NCI-H460 (cell line): ENCODE results near the gene SIRT3. TPM values are rescaled to one million over a fixed set of nuclear protein-coding genes. Genes with fewer than 3 reads are reported as not detected.
"Not testable (repeated sequence)": the region's sequence is repeated elsewhere in the genome, so short reads cannot be mapped to it uniquely, and the experiment has no call there.

Experiments
- DNase-seq: peaks from one replicate; pipeline ENCODE4 v3.0.0-alpha.2; 2016; ENCODE audit warnings: low read depth; ENCODE audit errors: extremely low read depth
- total RNA-seq: library from RNA; depleted of rRNA; stranded (reverse); fragments of >200 nt; shearing (Covaris generic); gene quantifications from 2 replicates; pipeline ENCODE4 v1.2.3, GENCODE V29; 2014

Gene SIRT3
- total RNA-seq, 1 experiment from 2014 or later: 11.0 TPM

GRCh38 chr11:244376-244775 is 8.2 kb upstream of the SIRT3 start:
- DNase-seq: no peak

DNA sequence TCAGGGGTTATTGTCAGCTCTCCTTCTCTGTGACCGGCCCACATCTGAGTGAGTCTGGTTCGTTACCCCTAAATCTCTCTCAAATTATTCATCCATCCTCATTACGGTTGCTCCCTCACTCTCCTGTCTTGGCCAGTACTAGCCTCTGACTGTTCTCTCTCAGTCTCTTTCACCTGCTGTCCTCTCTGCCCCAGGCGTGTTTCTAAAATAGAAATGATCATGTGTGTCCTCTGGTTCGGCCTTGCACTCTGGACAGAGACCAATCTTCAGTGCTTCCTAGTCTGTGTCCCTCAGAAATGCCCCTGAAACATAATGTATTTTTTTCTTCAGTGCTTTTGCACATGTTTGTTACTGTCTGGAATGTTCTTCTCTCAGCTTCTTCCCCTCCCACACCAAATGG is 5.5 kb upstream of the SIRT3 start:
- DNase-seq: no peak

DNA sequence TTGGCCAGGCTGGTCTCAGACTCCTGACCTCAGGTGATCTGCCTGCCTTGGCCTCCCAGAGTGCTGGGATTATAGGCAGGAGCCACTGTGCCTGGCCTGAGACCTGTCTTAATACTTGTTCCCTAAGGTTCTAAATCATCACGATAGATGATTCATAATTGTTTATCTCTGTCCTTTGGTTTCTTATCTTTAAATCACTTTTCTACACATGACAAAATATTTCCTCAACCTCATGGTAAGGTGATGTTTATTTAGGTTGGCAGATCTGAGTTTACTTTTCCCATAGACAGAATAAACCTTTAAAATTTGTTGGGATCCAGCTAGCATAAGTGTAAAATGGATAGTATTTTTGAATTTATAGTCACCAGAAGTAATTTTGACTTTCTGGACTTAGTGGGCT is 4.2 kb upstream of the SIRT3 start:
- DNase-seq: no peak

GRCh38 chr11:238346-238745 is 2.2 kb upstream of the SIRT3 start:
- not testable (repeated sequence) for DNase-seq

DNA sequence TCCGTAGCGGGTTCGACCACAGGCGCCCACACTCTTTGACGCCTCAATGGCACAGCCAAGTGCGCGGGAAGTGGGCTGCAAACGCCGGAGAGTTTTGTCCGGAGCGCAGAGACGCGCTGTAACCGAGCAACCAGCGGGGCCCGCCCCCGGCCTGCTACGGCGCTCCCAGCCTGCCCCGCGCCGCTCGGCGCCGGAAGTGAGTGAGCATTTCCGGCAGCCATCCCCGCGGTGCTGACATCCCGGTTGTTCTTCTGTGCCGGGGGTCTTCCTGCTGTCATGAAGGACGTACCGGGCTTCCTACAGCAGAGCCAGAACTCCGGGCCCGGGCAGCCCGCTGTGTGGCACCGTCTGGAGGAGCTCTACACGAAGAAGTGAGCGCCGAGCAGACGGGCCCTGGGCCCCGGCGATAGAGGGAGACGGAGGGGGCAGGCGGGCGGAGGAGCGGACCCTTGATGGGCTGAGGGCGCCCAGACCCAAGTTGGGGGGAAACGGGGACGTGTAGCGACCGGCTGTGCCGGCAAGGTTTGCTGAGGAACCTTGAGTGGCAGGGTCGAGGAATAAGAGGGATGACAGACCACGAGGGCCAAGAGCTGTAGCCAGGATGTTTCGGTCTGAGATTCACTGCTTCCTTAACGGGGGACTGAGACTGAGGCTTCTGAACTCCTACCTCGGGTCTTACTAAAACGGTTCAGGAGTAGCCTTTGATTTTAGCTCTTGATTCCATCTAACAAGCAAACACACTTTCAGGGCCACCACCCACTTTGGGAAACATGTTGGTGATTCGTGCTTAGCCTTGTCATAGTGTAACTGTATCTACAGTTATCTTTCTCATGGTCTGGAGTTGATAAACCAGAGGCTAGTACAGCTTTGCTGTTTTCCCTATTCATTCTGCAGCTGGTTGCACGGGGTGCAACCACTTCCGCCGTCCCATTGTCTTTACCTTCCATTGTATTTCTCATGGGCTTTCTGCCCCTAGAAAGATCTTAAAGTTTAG is 929 bp upstream of the SIRT3 start, which contains the start of gene PSMD13:
Gene PSMD13, plus strand, starts transcription at position 203 of the 994 bp plus-strand sequence. Its CDS starts 74 bp downstream, at position 277.
- peak; percentile 58 for DNase-seq

GRCh38 chr11:235609-235996 is 539 bp downstream of the SIRT3 start:
- no peak for DNase-seq

DNA sequence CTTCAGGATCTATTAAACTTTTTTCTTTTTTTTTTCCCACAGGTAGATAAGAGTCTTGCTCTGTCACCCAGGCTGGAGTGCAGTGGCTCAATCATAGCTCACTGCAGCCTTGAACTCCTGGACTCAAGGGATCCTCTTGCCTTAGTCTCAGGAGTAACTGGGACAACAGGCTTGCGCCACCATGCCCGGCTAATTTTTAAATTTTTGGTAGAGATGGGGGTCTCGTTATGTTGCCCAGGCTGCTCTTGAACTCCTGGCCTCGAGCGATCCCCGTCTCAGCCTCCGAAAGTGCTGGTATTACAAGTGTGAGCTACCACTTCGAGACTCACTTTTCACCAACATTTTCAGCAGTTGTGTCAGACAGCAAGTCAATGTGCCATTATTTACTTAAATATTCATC is 962 bp downstream of the SIRT3 start:
- no peak for DNase-seq

GRCh38 chr11:232783-233565 is 3.2 kb downstream of the SIRT3 start:
- no peak for DNase-seq

- DNase-seq: no peak
These were observed 5.7 kb downstream of the SIRT3 start for GRCh38 chr11:230431-230830.

GRCh38 chr11:227824-228379 is 8.2 kb downstream of the SIRT3 start:
- DNase-seq: no peak

DNA sequence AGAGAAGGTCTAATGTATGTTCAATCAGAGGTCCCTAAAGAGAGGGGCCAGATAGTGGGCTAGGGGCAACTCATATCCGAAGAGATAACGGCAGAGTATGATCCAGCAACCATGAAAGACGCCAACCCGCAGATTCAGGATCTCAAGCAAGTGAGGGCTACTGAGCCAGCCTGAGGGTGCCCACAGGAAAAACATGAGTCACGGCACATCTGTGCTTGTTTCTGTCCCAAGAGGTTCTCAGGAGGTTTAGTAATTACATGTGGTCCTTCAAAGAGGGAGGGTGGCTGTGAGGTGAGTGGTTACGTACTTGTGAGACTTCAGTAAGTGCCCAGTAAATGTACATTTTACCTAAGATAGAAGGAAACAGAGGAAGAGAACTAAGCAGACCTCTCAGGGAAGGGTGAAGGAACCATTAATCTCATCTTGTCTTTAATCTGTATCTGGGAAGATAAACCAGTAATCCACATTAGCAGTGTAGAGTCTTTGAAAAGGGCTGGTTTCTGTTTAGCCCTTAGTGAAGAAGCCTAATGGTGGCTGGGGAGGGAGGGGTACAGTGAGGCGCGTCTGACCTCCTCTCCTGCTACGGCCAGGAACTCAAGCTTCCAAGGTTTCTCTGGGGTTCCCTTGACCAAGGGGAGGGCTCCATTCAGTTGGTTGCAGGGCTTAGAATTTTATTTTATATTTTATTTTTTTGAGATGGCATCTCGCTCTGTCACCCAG is 10.2 kb downstream of the SIRT3 start:
- DNase-seq: no peak

DNA sequence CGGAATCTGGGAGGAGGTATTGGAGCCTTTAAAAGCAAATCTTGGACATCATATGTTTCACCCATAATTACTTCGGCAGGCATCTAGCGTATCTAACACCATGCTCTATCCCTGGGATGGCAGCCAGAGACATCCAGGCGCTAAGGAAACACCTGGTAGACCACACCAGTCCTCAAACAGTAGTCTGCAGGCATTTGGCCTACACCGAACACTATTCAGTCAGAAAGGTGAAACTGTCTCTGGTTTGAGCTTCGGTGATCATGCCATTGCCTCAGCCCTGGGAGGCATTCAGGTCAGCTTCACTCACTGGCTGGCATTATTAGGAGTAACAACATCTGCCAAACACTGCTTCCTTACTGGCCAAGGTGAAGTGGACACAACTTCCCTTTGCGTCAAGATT is 11.7 kb downstream of the SIRT3 start:
- DNase-seq: no peak

DNA sequence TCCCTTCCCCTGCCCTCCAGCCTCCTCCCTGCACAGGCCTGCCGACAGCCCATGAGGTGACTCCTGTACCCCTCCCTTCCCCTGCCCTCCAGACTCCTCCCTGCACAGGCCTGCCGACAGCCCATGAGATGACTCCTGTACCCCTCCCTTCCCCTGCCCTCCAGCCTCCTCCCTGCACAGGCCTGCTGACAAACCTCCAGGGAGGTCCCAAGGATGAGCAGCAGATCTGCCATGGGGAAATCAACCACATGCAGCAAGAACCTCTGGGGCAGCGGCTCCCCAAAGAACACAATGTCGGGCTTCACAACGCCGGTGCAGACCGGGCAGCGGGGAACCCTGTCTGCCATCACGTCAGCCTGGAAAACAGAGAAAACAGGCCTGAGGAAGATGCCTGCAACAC is 12.3 kb downstream of the SIRT3 start:
- no peak for DNase-seq

DNA sequence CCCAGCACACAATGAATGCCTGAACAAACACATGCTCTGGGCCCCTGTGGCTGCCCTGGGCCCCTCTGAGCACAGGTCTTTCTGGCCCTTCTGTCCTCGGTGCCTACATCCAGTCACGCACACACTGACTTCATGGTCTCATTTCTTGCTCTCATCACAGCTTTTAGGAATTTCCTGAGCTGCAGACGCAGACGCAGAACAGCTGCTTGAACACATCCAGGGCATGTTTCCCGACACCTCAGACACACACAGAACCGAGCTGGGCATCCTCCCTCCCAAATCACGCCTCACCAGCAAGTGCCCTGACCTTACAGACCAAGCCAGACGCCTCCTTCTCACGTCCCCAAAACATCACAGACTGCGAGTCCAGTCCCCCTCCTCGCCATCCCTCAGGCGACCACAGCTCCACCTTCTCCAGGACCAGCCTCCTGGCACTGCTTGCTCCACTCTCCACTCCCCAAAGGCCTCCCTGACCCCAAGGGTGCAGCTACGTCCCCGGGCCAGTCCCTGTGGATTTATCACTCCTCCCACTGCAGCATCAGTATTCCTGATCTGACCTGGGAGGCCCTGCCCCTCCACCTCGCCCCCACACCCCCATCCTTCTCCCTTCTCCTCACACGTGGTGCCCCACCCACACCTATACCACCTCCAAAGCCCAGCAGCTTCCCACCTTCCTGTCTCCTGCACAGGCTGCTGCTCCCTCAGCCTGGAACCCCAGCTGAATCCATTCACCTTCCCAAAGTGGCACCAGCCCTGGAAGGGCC is 12.9 kb downstream of the SIRT3 start:
- no peak for DNase-seq

DNA sequence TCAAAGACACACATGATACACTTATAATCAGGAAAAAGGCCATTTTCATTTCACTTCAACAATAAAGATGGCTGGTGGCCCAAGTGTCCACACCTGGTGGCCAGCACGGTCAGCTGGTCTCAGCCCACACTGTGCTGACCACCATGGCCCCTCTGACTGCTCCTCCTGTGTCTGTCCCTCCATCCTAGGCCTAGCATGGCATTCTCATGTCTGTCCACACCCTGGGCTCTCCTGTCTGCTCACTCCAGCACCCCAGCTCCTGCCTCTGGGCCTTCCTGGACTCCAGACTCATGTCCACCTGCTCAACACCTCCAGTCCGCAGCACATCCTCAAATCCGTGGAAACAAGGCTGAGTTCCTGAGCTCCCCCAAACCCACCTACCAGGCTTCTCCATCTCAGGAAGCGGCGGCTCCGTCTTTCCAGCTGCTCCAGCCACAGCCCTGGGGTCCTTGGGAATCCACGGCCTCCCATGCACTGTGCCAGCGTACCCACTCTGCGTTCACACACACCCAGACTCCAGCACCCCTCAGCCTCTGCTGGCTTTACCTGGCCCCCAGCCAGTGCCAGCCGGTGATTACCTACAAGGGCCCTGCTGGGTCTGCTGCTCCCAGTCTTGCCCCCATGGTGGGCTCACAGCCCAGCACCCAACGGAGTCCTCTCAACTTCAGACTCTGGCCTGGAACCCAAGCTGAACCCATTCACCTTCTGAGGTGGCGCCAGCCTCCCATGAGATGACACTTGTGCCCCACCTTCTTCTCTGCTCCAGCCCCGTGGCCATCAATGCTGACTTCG is 13.9 kb downstream of the SIRT3 start:
- DNase-seq: no peak

- DNase-seq: no peak
These were observed 14.6 kb downstream of the SIRT3 start for GRCh38 chr11:221539-221938.

DNA sequence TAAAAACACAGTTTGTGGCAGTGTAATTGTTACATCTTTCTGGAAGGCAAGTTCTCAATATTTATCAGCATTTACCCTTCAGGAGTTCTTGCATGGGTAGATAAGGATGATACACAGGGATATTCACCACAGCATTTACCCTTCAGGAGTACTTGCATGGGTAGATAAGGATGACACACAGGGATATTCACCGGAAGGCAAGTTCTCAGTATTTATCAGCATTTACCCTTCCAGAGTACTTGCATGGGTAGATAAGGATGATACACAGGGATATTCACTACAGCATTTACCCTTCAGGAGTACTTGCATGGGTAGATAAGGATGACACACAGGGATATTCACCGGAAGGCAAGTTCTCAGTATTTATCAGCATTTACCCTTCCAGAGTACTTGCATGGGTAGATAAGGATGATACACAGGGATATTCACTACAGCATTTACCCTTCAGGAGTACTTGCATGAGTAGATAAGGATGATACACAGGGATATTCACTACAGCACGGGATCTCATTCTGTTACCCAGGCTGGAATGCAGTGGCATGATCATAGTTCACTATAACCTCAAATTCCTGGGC is 15.4 kb downstream of the SIRT3 start:
- not testable (repeated sequence) for DNase-seq

- no peak for DNase-seq
These were observed 17.1 kb downstream of the SIRT3 start for GRCh38 chr11:218815-219593.
